ENCODE results near the gene GLS. TPM values are rescaled to one million over a fixed set of nuclear protein-coding genes. Genes with fewer than 3 reads are reported as not detected.
"Not testable (repeated sequence)": the region's sequence is repeated elsewhere in the genome, so short reads cannot be mapped to it uniquely, and the experiment has no call there.

GLS gene
- total RNA-seq, 1 experiment from 2014 or later: 97.4 TPM

DNA sequence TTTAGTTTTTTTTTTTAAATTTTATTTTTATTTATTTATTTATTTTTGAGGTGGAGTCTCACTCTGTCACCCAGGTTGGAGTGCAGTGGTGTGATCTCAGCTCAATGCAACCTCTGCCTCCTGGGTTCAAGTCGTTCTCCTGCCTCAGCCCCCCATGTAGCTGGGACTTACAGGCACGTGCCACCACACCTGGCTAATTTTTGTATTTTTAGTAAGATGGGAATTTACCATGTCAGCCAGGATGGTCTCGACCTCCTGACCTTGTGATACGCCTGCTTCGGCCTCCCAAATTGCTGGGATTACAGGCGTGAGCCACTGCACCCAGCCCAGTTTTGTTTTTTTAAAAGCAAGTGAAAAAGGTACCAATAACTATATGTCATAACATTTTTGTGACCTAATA lies 5.2 kb downstream of the GLS start:
- CTCF ChIA-PET; H3K9ac ChIP-seq (ENCODE audit: low read length); H3K9me3 ChIP-seq (ENCODE audit: control insufficient read depth in 1 of 2, insufficient read depth in 1 of 2, low read depth in 1 of 2, low read length in 2 of 2); BruUV-seq (replicated peaks); RAD21 ChIA-PET (ENCODE audit: low non-redundant PET in 1 of 2, low total read pairs in 2 of 2, uncharacterized antibody in 2 of 2, unreplicated experiment in 2 of 2); POLR2A ChIA-PET; H3K4me3 ChIP-seq (replicated peaks in 1 of 2; ENCODE audit: low read depth in 1 of 2, low read length in 2 of 2); ATAC-seq; DNase-seq (ENCODE audit: low read depth, low spot score); H3K27ac ChIP-seq (ENCODE audit: low read depth, low read length); H3K36me3 ChIP-seq (ENCODE audit: control insufficient read depth in 1 of 2, insufficient read depth in 2 of 2, low read length in 2 of 2); H2AFZ ChIP-seq (ENCODE audit: low read depth, low read length, poor library complexity, severe bottlenecking); H3K27me3 ChIP-seq (ENCODE audit: insufficient read depth, low read length); H3K4me2 ChIP-seq (ENCODE audit: low read length); H3K9me2 ChIP-seq (ENCODE audit: insufficient read depth): not testable (repeated sequence)
- peaks cover 16% of the 10 kb centered on the region; the same call in 1 of the 2 replicates for H4K20me1 ChIP-seq (ENCODE audit: insufficient read depth)
- intact Hi-C loops (cut with micrococcal nuclease): loop anchor here (10.0 kb wide), 1 partner anchor 101 kb away; no protein-coding TSS in a partner anchor
- H3K4me1 ChIP-seq (ENCODE audit: control insufficient read depth in 1 of 2, insufficient read depth in 2 of 2, low read length in 2 of 2): peaks cover 10 to 11% of the 10 kb centered on the region in 2 experiments; a peak in 3 of 4 replicates
- peaks cover 98% of the 10 kb centered on the region for H3K79me2 ChIP-seq (ENCODE audit: insufficient read depth, low read length)

GRCh38 chr2:190887089-190887488 lies 6.5 kb downstream of the GLS start:
- DNase-seq (ENCODE audit: low read depth, low spot score) (no peak), ATAC-seq (no peak)
- no TSS peak for BruUV-seq (replicated peaks)
- no peak overlapping the region for H3K4me3 ChIP-seq (replicated peaks in 1 of 2; ENCODE audit: low read depth in 1 of 2, low read length in 2 of 2)
- no peaks in the 10 kb centered on the region for H3K9me3 ChIP-seq (ENCODE audit: control insufficient read depth in 1 of 2, insufficient read depth in 1 of 2, low read depth in 1 of 2, low read length in 2 of 2)
- intact Hi-C loops (cut with micrococcal nuclease): loop anchor here (10.0 kb wide), 1 partner anchor 102 kb away; no protein-coding TSS in a partner anchor
- H3K27ac ChIP-seq (ENCODE audit: low read depth, low read length): no peak overlapping the region
- no peaks in the 10 kb centered on the region for H3K9me2 ChIP-seq (ENCODE audit: insufficient read depth)
- ChIA-PET POLR2A (no interaction called here), RAD21 (ENCODE audit: low non-redundant PET in 1 of 2, low total read pairs in 2 of 2, uncharacterized antibody in 2 of 2, unreplicated experiment in 2 of 2) (no interaction called here), CTCF (no interaction called here)
- no peaks in the 10 kb centered on the region for H3K27me3 ChIP-seq (ENCODE audit: insufficient read depth, low read length)
- no peak overlapping the region for H2AFZ ChIP-seq (ENCODE audit: low read depth, low read length, poor library complexity, severe bottlenecking)
- H3K4me1 ChIP-seq (ENCODE audit: control insufficient read depth in 1 of 2, insufficient read depth in 2 of 2, low read length in 2 of 2): peaks cover 10 to 11% of the 10 kb centered on the region in 2 experiments; a peak in 3 of 4 replicates
- H4K20me1 ChIP-seq (ENCODE audit: insufficient read depth): peaks cover 16% of the 10 kb centered on the region; the same call in 1 of the 2 replicates
- H3K9ac ChIP-seq (ENCODE audit: low read length): no peak overlapping the region
- H3K4me2 ChIP-seq (ENCODE audit: low read length): no peak overlapping the region
- H3K79me2 ChIP-seq (ENCODE audit: insufficient read depth, low read length): peaks cover 100% of the 10 kb centered on the region
- H3K36me3 ChIP-seq (ENCODE audit: control insufficient read depth in 1 of 2, insufficient read depth in 2 of 2, low read length in 2 of 2): peaks cover 0 to 9% of the 10 kb centered on the region in 2 experiments; a peak in 1 of 4 replicates
- no peak for TF ChIP-seq POLR2AphosphoS5 (IDR thresholded peaks at IDR 0.05; ENCODE audit: low read depth, low read length)
- no peak for TF ChIP-seq ZFX (IDR thresholded peaks at IDR 0.05)
- TF ChIP-seq SRF (IDR thresholded peaks at IDR 0.05; ENCODE audit: low read depth): no peak
- no peak for TF ChIP-seq SP1 (IDR thresholded peaks at IDR 0.05; ENCODE audit: low read depth)
- TF ChIP-seq RAD21 (IDR thresholded peaks at IDR 0.05; ENCODE audit: low read depth): no peak
- TF ChIP-seq EGR1 (IDR thresholded peaks at IDR 0.05; ENCODE audit: low read depth): no peak
- TF ChIP-seq, protein P1, sequence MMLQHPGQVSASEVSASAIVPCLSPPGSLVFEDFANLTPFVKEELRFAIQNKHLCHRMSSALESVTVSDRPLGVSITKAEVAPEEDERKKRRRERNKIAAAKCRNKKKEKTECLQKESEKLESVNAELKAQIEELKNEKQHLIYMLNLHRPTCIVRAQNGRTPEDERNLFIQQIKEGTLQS (IDR thresholded peaks at IDR 0.05): no peak
- TF ChIP-seq ZNF274 (IDR thresholded peaks at IDR 0.05; ENCODE audit: low read depth, low read length): no peak
- TF ChIP-seq SIN3A (IDR thresholded peaks at IDR 0.05; ENCODE audit: low read depth): no peak
- no peak for TF ChIP-seq CEBPB (IDR thresholded peaks at IDR 0.05; ENCODE audit: low read depth)
- TF ChIP-seq, protein P2, sequence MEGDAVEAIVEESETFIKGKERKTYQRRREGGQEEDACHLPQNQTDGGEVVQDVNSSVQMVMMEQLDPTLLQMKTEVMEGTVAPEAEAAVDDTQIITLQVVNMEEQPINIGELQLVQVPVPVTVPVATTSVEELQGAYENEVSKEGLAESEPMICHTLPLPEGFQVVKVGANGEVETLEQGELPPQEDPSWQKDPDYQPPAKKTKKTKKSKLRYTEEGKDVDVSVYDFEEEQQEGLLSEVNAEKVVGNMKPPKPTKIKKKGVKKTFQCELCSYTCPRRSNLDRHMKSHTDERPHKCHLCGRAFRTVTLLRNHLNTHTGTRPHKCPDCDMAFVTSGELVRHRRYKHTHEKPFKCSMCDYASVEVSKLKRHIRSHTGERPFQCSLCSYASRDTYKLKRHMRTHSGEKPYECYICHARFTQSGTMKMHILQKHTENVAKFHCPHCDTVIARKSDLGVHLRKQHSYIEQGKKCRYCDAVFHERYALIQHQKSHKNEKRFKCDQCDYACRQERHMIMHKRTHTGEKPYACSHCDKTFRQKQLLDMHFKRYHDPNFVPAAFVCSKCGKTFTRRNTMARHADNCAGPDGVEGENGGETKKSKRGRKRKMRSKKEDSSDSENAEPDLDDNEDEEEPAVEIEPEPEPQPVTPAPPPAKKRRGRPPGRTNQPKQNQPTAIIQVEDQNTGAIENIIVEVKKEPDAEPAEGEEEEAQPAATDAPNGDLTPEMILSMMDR (IDR thresholded peaks at IDR 0.05 in 2 of 3, conservative IDR thresholded peaks at IDR 0.05 in 1 of 3; ENCODE audit: borderline replicate concordance in 1 of 3, insufficient read depth in 1 of 3, low read depth in 2 of 3, low read length in 2 of 3): no peak
- TF ChIP-seq, protein P3, sequence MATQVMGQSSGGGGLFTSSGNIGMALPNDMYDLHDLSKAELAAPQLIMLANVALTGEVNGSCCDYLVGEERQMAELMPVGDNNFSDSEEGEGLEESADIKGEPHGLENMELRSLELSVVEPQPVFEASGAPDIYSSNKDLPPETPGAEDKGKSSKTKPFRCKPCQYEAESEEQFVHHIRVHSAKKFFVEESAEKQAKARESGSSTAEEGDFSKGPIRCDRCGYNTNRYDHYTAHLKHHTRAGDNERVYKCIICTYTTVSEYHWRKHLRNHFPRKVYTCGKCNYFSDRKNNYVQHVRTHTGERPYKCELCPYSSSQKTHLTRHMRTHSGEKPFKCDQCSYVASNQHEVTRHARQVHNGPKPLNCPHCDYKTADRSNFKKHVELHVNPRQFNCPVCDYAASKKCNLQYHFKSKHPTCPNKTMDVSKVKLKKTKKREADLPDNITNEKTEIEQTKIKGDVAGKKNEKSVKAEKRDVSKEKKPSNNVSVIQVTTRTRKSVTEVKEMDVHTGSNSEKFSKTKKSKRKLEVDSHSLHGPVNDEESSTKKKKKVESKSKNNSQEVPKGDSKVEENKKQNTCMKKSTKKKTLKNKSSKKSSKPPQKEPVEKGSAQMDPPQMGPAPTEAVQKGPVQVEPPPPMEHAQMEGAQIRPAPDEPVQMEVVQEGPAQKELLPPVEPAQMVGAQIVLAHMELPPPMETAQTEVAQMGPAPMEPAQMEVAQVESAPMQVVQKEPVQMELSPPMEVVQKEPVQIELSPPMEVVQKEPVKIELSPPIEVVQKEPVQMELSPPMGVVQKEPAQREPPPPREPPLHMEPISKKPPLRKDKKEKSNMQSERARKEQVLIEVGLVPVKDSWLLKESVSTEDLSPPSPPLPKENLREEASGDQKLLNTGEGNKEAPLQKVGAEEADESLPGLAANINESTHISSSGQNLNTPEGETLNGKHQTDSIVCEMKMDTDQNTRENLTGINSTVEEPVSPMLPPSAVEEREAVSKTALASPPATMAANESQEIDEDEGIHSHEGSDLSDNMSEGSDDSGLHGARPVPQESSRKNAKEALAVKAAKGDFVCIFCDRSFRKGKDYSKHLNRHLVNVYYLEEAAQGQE (IDR thresholded peaks at IDR 0.05; ENCODE audit: low read depth): no peak
- no peak for TF ChIP-seq CBX3 (IDR thresholded peaks at IDR 0.05; ENCODE audit: low read depth)
- no peak for TF ChIP-seq EZH2 (IDR thresholded peaks at IDR 0.05)
- no peak for TF ChIP-seq MAX (IDR thresholded peaks at IDR 0.05)
- TF ChIP-seq YY1 (IDR thresholded peaks at IDR 0.05; ENCODE audit: extremely low read depth, insufficient replicate concordance, low read depth, low read length): no peak

Data from HCT116 (cell line).